Measurements from ENCODE around the gene NELFB. TPM values are rescaled to one million over a fixed set of nuclear protein-coding genes. Genes with fewer than 3 reads are reported as not detected.

The NELFB gene
- polyA plus RNA-seq, 1 donor from 2014 or later = 64.7 TPM

DNA sequence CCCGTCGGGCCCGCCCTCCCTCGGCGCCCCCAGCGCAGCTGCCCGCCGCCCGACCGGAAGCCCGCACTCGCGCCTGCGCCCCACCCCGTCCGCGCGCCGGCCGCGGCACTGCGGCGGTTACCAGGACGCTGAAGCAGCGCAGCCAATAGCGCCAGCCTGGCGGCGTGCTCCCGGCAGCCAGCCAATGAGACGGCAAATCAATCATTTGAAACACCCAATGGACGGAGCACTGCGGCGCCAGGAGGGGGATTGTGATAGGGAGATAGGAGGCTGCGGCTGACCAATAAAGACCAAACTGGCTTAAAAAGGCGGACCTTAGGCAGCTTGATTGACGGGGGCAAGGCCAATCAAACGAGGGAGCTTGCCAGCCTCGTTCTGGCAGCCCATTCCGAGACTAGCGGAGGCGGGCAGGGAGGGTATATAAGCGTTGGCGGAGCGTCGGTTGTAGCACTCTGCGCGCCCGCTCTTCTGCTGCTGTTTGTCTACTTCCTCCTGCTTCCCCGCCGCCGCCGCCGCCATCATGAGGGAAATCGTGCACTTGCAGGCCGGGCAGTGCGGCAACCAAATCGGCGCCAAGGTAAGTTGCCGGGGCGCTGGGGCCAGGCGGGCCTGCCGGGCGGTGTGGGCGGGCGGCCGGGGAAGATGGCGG is 14.2 kb upstream of the NELFB start, which contains the start of gene TUBB4B:
Gene TUBB4B, plus strand, starts transcription at position 447 of the 649 bp plus-strand sequence. Its CDS starts 74 bp downstream, at position 521.
- Histone ChIP-seq H4K20me1 (ENCODE audit: insufficient read depth) (no peaks in the 10 kb centered on the region), H3K27ac (ENCODE audit: low read length) (peak within 1 kb of the TSS; percentile 89), H3K4me3 (ENCODE audit: low read length) (peak within 1 kb of the TSS; percentile 96), H3K9ac (ENCODE audit: low read length) (peak within 1 kb of the TSS; percentile 90), H3K27me3 (ENCODE audit: insufficient read depth, low read depth, low read length) (no peaks in the 10 kb centered on the region), H3K79me2 (replicated peaks; ENCODE audit: insufficient read depth, low read length) (peaks cover 14% of the 10 kb centered on the region), H3K9me2 (ENCODE audit: insufficient read depth, low read length) (no peaks in the 10 kb centered on the region), H2AFZ (ENCODE audit: low read depth, low read length) (peak within 1 kb of the TSS; percentile 80), H3K36me3 (ENCODE audit: insufficient read depth, low read length) (no peaks in the 10 kb centered on the region), H3K4me2 (ENCODE audit: low read length) (peak within 1 kb of the TSS; percentile 78), H3K9me3 (ENCODE audit: low read length) (no peaks in the 10 kb centered on the region), H3F3A (ENCODE audit: insufficient read depth, low read length, poor library complexity, severe bottlenecking) (no peaks in the 10 kb centered on the region)
- TF ChIP-seq TAF1 (IDR thresholded peaks at IDR 0.05; ENCODE audit: low read depth) = peak; percentile 99
- TF ChIP-seq, protein P1, sequence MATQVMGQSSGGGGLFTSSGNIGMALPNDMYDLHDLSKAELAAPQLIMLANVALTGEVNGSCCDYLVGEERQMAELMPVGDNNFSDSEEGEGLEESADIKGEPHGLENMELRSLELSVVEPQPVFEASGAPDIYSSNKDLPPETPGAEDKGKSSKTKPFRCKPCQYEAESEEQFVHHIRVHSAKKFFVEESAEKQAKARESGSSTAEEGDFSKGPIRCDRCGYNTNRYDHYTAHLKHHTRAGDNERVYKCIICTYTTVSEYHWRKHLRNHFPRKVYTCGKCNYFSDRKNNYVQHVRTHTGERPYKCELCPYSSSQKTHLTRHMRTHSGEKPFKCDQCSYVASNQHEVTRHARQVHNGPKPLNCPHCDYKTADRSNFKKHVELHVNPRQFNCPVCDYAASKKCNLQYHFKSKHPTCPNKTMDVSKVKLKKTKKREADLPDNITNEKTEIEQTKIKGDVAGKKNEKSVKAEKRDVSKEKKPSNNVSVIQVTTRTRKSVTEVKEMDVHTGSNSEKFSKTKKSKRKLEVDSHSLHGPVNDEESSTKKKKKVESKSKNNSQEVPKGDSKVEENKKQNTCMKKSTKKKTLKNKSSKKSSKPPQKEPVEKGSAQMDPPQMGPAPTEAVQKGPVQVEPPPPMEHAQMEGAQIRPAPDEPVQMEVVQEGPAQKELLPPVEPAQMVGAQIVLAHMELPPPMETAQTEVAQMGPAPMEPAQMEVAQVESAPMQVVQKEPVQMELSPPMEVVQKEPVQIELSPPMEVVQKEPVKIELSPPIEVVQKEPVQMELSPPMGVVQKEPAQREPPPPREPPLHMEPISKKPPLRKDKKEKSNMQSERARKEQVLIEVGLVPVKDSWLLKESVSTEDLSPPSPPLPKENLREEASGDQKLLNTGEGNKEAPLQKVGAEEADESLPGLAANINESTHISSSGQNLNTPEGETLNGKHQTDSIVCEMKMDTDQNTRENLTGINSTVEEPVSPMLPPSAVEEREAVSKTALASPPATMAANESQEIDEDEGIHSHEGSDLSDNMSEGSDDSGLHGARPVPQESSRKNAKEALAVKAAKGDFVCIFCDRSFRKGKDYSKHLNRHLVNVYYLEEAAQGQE (IDR thresholded peaks at IDR 0.05; ENCODE audit: borderline replicate concordance) = peak; percentile 99
- peak; percentile 100 for TF ChIP-seq POLR2AphosphoS5 (IDR thresholded peaks at IDR 0.05)
- peak; percentile 38 for TF ChIP-seq MXI1 (conservative IDR thresholded peaks at IDR 0.05; ENCODE audit: poor library complexity, severe bottlenecking)
- no peak for TF ChIP-seq EP300 (conservative IDR thresholded peaks at IDR 0.05; ENCODE audit: poor library complexity, severe bottlenecking)

DNA sequence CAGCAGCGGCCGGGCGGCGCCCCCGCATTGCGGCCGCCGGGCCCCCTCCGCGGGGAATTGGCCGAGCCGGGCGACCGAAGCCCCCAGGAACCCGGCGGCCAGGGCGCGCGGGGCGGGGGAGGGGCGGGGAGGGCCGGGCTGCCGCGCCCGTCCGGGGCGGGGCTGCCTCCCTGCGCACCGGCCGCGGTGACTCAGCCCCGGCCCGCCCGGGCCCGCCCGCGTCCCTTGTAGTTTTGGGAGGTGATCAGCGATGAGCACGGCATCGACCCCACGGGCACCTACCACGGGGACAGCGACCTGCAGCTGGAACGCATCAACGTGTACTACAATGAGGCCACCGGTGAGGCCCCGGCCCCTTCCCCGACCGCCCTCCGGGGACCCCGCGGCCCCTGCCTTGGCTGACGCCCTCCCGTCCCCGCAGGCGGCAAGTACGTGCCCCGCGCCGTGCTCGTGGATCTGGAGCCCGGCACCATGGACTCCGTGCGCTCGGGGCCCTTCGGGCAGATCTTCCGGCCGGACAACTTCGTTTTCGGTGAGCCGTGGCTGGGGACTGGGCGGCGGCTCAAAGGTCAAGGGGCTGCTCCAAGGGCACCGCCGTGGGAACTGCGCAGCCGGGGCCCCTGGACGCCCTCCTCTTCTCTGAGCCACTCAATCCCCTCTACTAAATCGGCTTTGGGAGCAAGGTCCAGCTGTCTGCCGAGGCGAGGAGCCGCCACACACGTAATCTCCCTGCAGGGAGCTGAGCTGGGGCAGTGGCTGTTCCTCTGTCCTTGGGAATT is 13.4 kb upstream of the NELFB start:
- Histone ChIP-seq H3K27ac (ENCODE audit: low read length) (no peak overlapping the region), H3K4me3 (ENCODE audit: low read length) (peak overlapping the region; percentile 92), H3K79me2 (replicated peaks; ENCODE audit: insufficient read depth, low read length) (peaks cover 14% of the 10 kb centered on the region), H3F3A (ENCODE audit: insufficient read depth, low read length, poor library complexity, severe bottlenecking) (no peaks in the 10 kb centered on the region), H3K27me3 (ENCODE audit: insufficient read depth, low read depth, low read length) (no peaks in the 10 kb centered on the region), H3K4me2 (ENCODE audit: low read length) (peak overlapping the region; percentile 78), H3K9me3 (ENCODE audit: low read length) (no peaks in the 10 kb centered on the region), H3K9me2 (ENCODE audit: insufficient read depth, low read length) (no peaks in the 10 kb centered on the region), H3K9ac (ENCODE audit: low read length) (peak overlapping the region; percentile 66), H3K36me3 (ENCODE audit: insufficient read depth, low read length) (no peaks in the 10 kb centered on the region), H4K20me1 (ENCODE audit: insufficient read depth) (no peaks in the 10 kb centered on the region), H2AFZ (ENCODE audit: low read depth, low read length) (no peak overlapping the region)
- TF ChIP-seq, protein P1 (IDR thresholded peaks at IDR 0.05; ENCODE audit: borderline replicate concordance) = no peak
- TF ChIP-seq RAD21 (conservative IDR thresholded peaks at IDR 0.05) = no peak
- TF ChIP-seq EZH2 (IDR thresholded peaks at IDR 0.05; ENCODE audit: borderline replicate concordance, insufficient read depth, low read length, poor library complexity, severe bottlenecking) = no peak
- TF ChIP-seq MXI1 (conservative IDR thresholded peaks at IDR 0.05; ENCODE audit: poor library complexity, severe bottlenecking) = no peak
- no peak for TF ChIP-seq TAF1 (IDR thresholded peaks at IDR 0.05; ENCODE audit: low read depth)
- TF ChIP-seq SMC3 (conservative IDR thresholded peaks at IDR 0.05; ENCODE audit: poor library complexity) = no peak
- TF ChIP-seq EP300 (conservative IDR thresholded peaks at IDR 0.05; ENCODE audit: poor library complexity, severe bottlenecking) = no peak
- TF ChIP-seq, protein P2, sequence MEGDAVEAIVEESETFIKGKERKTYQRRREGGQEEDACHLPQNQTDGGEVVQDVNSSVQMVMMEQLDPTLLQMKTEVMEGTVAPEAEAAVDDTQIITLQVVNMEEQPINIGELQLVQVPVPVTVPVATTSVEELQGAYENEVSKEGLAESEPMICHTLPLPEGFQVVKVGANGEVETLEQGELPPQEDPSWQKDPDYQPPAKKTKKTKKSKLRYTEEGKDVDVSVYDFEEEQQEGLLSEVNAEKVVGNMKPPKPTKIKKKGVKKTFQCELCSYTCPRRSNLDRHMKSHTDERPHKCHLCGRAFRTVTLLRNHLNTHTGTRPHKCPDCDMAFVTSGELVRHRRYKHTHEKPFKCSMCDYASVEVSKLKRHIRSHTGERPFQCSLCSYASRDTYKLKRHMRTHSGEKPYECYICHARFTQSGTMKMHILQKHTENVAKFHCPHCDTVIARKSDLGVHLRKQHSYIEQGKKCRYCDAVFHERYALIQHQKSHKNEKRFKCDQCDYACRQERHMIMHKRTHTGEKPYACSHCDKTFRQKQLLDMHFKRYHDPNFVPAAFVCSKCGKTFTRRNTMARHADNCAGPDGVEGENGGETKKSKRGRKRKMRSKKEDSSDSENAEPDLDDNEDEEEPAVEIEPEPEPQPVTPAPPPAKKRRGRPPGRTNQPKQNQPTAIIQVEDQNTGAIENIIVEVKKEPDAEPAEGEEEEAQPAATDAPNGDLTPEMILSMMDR (IDR thresholded peaks at IDR 0.05; ENCODE audit: poor library complexity, severe bottlenecking) = no peak
- no peak for TF ChIP-seq POLR2AphosphoS5 (IDR thresholded peaks at IDR 0.05)
